Measurements from ENCODE around the gene CNOT11.

Gene CNOT11

DNA sequence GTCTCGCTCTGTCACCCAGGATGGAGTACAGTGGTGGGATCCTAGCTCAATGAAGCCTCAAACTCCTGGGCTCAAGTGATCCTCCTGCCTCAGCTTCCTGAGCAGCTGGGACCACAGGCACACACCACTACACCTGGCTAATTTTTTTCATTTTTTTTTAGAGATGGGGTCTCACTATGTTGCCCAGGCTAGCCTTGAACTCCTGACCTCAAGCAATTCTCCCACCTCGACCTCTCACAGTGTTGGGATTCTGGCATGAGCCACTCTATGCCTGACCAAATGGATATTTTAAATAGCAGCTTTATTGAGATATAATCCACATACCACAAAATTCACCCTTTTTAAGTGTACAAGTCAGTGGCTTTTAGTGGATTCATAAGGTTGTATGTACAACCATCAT lies 44.7 kb downstream of the CNOT11 start:
- Histone ChIP-seq H3F3A (ENCODE audit: insufficient read depth, low read length) (no peaks in the 10 kb centered on the region), H3K27ac (ENCODE audit: low read depth, low read length, poor library complexity, severe bottlenecking) (no peak overlapping the region), H3K4me2 (ENCODE audit: low read length) (no peak overlapping the region), H3K36me3 (ENCODE audit: insufficient read depth, low read length) (peaks cover 22% of the 10 kb centered on the region; the same call in 1 of the 2 replicates), H3K4me3 (ENCODE audit: low read depth, low read length, poor library complexity, severe bottlenecking) (no peak overlapping the region), H3K4me1 (ENCODE audit: insufficient read depth, low read length, severe bottlenecking) (no peaks in the 10 kb centered on the region), H3K9ac (ENCODE audit: low read length) (no peak overlapping the region), H3K9me3 (ENCODE audit: low read length) (no peaks in the 10 kb centered on the region), H2AFZ (ENCODE audit: low read length) (no peak overlapping the region), H3K9me2 (ENCODE audit: low read depth, low read length) (no peaks in the 10 kb centered on the region), H3K79me2 (ENCODE audit: insufficient read depth, low read length) (no peaks in the 10 kb centered on the region), H3K27me3 (ENCODE audit: insufficient read depth, low read length) (no peaks in the 10 kb centered on the region), H4K20me1 (ENCODE audit: insufficient read depth, low read length) (no peaks in the 10 kb centered on the region)
- no peak for TF ChIP-seq EZH2 (IDR thresholded peaks at IDR 0.05; ENCODE audit: borderline replicate concordance, low read length)
- TF ChIP-seq, protein P1, sequence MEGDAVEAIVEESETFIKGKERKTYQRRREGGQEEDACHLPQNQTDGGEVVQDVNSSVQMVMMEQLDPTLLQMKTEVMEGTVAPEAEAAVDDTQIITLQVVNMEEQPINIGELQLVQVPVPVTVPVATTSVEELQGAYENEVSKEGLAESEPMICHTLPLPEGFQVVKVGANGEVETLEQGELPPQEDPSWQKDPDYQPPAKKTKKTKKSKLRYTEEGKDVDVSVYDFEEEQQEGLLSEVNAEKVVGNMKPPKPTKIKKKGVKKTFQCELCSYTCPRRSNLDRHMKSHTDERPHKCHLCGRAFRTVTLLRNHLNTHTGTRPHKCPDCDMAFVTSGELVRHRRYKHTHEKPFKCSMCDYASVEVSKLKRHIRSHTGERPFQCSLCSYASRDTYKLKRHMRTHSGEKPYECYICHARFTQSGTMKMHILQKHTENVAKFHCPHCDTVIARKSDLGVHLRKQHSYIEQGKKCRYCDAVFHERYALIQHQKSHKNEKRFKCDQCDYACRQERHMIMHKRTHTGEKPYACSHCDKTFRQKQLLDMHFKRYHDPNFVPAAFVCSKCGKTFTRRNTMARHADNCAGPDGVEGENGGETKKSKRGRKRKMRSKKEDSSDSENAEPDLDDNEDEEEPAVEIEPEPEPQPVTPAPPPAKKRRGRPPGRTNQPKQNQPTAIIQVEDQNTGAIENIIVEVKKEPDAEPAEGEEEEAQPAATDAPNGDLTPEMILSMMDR (IDR thresholded peaks at IDR 0.05; ENCODE audit: low read length): no peak

- TF ChIP-seq, protein P1 (IDR thresholded peaks at IDR 0.05; ENCODE audit: low read length): no peak
- no peak for TF ChIP-seq EZH2 (IDR thresholded peaks at IDR 0.05; ENCODE audit: borderline replicate concordance, low read length)
- Histone ChIP-seq H3K79me2 (ENCODE audit: insufficient read depth, low read length) (no peaks in the 10 kb centered on the region), H3K4me3 (ENCODE audit: low read depth, low read length, poor library complexity, severe bottlenecking) (no peak overlapping the region), H2AFZ (ENCODE audit: low read length) (no peak overlapping the region), H4K20me1 (ENCODE audit: insufficient read depth, low read length) (no peaks in the 10 kb centered on the region), H3K4me2 (ENCODE audit: low read length) (no peak overlapping the region), H3K9ac (ENCODE audit: low read length) (no peak overlapping the region), H3K4me1 (ENCODE audit: insufficient read depth, low read length, severe bottlenecking) (no peaks in the 10 kb centered on the region), H3K9me3 (ENCODE audit: low read length) (no peaks in the 10 kb centered on the region), H3K27me3 (ENCODE audit: insufficient read depth, low read length) (no peaks in the 10 kb centered on the region), H3K27ac (ENCODE audit: low read depth, low read length, poor library complexity, severe bottlenecking) (no peak overlapping the region), H3F3A (ENCODE audit: insufficient read depth, low read length) (no peaks in the 10 kb centered on the region), H3K9me2 (ENCODE audit: low read depth, low read length) (no peaks in the 10 kb centered on the region), H3K36me3 (ENCODE audit: insufficient read depth, low read length) (peaks cover 12% of the 10 kb centered on the region; the same call in 1 of the 2 replicates)
These were observed 46.9 kb downstream of the CNOT11 start for GRCh38 chr2:101299604-101300003.

DNA sequence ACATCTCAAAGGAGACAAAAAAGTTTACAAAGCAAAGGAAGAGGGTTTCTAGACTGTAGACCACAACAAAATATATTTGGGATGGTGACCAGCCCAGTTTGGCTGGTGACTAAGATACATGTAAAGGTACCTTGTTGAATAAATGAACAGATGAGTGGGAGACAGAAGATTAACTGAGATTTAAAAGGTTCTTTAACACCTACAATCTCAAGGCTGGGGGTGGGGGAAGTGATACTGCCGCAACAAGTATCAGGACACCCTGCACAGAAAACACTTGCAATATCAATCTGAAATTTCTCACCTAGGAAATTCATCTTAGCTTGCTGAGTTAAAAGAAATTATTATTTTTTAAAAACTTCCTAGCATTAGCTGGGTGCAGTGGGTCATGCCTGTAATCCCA lies 47.5 kb downstream of the CNOT11 start:
- Histone ChIP-seq H3F3A (ENCODE audit: insufficient read depth, low read length) (no peaks in the 10 kb centered on the region), H3K4me1 (ENCODE audit: insufficient read depth, low read length, severe bottlenecking) (peaks cover under 1% of the 10 kb centered on the region), H3K27ac (ENCODE audit: low read depth, low read length, poor library complexity, severe bottlenecking) (no peak overlapping the region), H3K27me3 (ENCODE audit: insufficient read depth, low read length) (no peaks in the 10 kb centered on the region), H3K9me3 (ENCODE audit: low read length) (no peaks in the 10 kb centered on the region), H3K4me2 (ENCODE audit: low read length) (no peak overlapping the region), H3K36me3 (ENCODE audit: insufficient read depth, low read length) (peaks cover 8% of the 10 kb centered on the region; the same call in 1 of the 2 replicates), H3K9me2 (ENCODE audit: low read depth, low read length) (no peaks in the 10 kb centered on the region), H3K79me2 (ENCODE audit: insufficient read depth, low read length) (no peaks in the 10 kb centered on the region), H3K9ac (ENCODE audit: low read length) (no peak overlapping the region), H2AFZ (ENCODE audit: low read length) (no peak overlapping the region), H3K4me3 (ENCODE audit: low read depth, low read length, poor library complexity, severe bottlenecking) (no peak overlapping the region), H4K20me1 (ENCODE audit: insufficient read depth, low read length) (no peaks in the 10 kb centered on the region)
- TF ChIP-seq, protein P1 (IDR thresholded peaks at IDR 0.05; ENCODE audit: low read length): no peak
- no peak for TF ChIP-seq EZH2 (IDR thresholded peaks at IDR 0.05; ENCODE audit: borderline replicate concordance, low read length)
